Right lobe of liver (tissue), 4 donors: Measurements from ENCODE around the gene WNK4.

Source experiments
- POLR2A ChIP-seq: fragments of 450-650 bp; IDR thresholded peaks from one replicate; pipeline ENCODE4 v1.6.1; 2017; ENCODE audit warnings: antibody characterized with exemption, mild to moderate bottlenecking
- TF ChIP-seq, protein P1 (sequence below), 4 donors: fragments of 200-600 bp in 3 of 4; fragments of 450-650 bp in 1 of 4; IDR thresholded peaks; one replicate each; pipeline versions ENCODE4 v1.5.1 to v1.8.0; 2016 to 2022; ENCODE audit warnings: antibody characterized with exemption in 4 of 4, mild to moderate bottlenecking in 2 of 4
- donor health status: DM: no; HTN: no; CAD: no.
- donor health status: DM: no; HTN: no; CAD: no.
- donor health status: DM: no; HTN: yes; CAD: no.

DNA sequence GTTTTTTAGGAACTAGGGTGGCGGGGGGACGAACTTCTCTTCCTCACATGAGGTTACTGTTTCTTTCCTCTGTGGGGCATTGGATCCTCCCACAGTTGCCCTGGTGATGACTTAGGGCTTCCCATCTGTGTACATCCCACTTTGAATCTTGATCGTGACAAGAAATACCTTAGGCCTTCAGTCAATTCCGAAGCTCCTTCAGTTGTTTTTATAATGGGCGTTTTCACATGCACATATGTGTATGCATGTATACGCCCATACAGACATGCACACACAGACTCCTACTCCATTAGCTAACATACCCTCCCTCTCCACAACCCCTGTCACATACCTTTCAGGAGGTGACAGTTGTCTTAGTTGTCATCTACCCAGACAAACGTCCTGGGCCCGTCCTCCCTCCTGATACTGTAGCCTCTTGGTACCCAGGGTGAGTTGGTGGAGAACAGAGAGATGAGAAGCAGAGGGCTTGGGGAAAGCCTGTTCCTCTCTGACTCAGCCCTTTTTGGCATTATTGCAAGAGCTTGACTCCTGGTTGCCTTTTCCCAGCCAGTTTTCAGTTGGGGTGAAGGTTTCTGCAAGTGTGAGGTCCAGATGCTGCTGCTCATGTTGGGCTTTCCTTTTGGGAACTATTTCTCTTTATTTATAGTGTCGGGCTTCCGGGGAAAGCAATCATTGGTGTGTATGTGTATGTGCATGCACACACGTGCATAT, 61.7 kb downstream of the WNK4 start:
- TF ChIP-seq POLR2A, result no peak
- TF ChIP-seq, protein P1, sequence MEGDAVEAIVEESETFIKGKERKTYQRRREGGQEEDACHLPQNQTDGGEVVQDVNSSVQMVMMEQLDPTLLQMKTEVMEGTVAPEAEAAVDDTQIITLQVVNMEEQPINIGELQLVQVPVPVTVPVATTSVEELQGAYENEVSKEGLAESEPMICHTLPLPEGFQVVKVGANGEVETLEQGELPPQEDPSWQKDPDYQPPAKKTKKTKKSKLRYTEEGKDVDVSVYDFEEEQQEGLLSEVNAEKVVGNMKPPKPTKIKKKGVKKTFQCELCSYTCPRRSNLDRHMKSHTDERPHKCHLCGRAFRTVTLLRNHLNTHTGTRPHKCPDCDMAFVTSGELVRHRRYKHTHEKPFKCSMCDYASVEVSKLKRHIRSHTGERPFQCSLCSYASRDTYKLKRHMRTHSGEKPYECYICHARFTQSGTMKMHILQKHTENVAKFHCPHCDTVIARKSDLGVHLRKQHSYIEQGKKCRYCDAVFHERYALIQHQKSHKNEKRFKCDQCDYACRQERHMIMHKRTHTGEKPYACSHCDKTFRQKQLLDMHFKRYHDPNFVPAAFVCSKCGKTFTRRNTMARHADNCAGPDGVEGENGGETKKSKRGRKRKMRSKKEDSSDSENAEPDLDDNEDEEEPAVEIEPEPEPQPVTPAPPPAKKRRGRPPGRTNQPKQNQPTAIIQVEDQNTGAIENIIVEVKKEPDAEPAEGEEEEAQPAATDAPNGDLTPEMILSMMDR (IDR thresholded peaks at IDR 0.05), result no peak
